PFSK-1 (cell line): ENCODE results near the gene ARSK.

Experiments
- FOXP2 ChIP-seq: optimal IDR thresholded peaks from 2 replicates; pipeline ENCODE3; 2011; ENCODE audit warnings: borderline replicate concordance, control low read depth, inconsistent platforms; ENCODE audit not compliant: insufficient read depth; ENCODE audit errors: extremely low read length, extremely low read depth
- POLR2AphosphoS5 ChIP-seq: IDR thresholded peaks from 2 replicates; pipeline ENCODE4 v1.6.1; 2012; ENCODE audit warnings: low read depth, mild to moderate bottlenecking, control low read depth, low read length, moderate library complexity
- REST ChIP-seq, 2 experiments: IDR thresholded peaks; 2 replicates each; pipeline versions ENCODE4 v1.6.1 to v1.8.0; 2011 to 2012; ENCODE audit warnings: low read depth in 2 of 2, low read length in 2 of 2, control low read depth in 1 of 2, inconsistent platforms in 1 of 2, mild to moderate bottlenecking in 1 of 2, moderate library complexity in 1 of 2; ENCODE audit not compliant: insufficient read depth in 1 of 2
- SIN3A ChIP-seq: IDR thresholded peaks from 2 replicates; pipeline ENCODE4 v1.6.1; 2012; ENCODE audit warnings: mild to moderate bottlenecking, low read length, moderate library complexity, borderline replicate concordance; ENCODE audit not compliant: insufficient read depth
- TAF1 ChIP-seq: IDR thresholded peaks from 2 replicates; pipeline ENCODE4 v1.6.1; 2012; ENCODE audit warnings: low read length, control low read depth, borderline replicate concordance; ENCODE audit not compliant: insufficient read depth

DNA sequence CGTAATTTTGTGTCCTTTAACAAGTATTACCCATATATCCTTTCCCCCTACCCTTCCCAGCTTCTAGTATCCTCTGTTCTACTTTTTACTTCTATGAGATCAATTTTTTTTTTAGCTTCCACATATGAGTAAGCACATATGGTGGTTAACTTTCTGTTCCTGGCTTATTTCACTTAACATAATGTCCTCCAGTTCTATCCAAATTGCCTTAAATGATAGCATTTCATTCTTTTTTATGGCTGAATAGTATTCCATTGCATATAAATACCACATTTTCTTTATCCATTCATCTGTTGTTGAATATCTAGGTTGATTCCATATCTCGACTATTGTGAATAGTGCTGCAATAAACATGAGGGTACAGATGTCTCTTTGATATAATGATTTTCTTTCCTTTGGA lies 36.5 kb upstream of the ARSK start:
- TF ChIP-seq TAF1 = no peak
- TF ChIP-seq POLR2AphosphoS5 = no peak
- no peak for TF ChIP-seq SIN3A
- no peak for TF ChIP-seq REST (IDR thresholded peaks at IDR 0.05; ENCODE audit: insufficient read depth in 1 of 2, low read depth in 2 of 2, low read length in 2 of 2)
- no peak for TF ChIP-seq FOXP2
